OCI-LY1 (cell line): ENCODE measurements around the gene DIP2C.
"Not testable (repeated sequence)": the region's sequence is repeated elsewhere in the genome, so short reads cannot be mapped to it uniquely, and the experiment has no call there.

Experiments
- H2AFZ ChIP-seq: fragments of 200-600 bp; sonication (generic), shearing (Covaris generic); 2 replicates; pipeline ENCODE4 v1.6.0; 2014; ENCODE audit warnings: antibody characterized with exemption, mild to moderate bottlenecking, low read length
- H3F3A ChIP-seq: fragments of 200-600 bp; sonication (generic), shearing (Covaris generic); 2 replicates; pipeline ENCODE4 v1.6.0; 2014; ENCODE audit warnings: mild to moderate bottlenecking, antibody characterized with exemption, low read length, moderate library complexity; ENCODE audit not compliant: insufficient read depth
- H3K27ac ChIP-seq: fragments of 200-600 bp; sonication (generic); 2 replicates; pipeline ENCODE4 v1.5.1; 2014; ENCODE audit warnings: low read length, mixed run types, mild to moderate bottlenecking, low read depth; ENCODE audit not compliant: poor library complexity, severe bottlenecking
- H3K27me3 ChIP-seq: fragments of 200-600 bp; sonication (generic); 2 replicates; pipeline ENCODE4 v1.6.0; 2014; ENCODE audit warnings: antibody characterized with exemption, mild to moderate bottlenecking, low read length, moderate library complexity; ENCODE audit not compliant: insufficient read depth
- H3K36me3 ChIP-seq: fragments of 200-600 bp; sonication (generic); 2 replicates; pipeline ENCODE4 v1.6.1; 2014; ENCODE audit warnings: mild to moderate bottlenecking, antibody characterized with exemption, low read length, moderate library complexity, mixed read lengths; ENCODE audit not compliant: insufficient read depth
- H3K4me1 ChIP-seq: fragments of 200-600 bp; sonication (generic); 2 replicates; pipeline ENCODE4 v1.5.1; 2014; ENCODE audit warnings: mild to moderate bottlenecking, low read length, moderate library complexity; ENCODE audit not compliant: insufficient read depth, severe bottlenecking
- H3K4me2 ChIP-seq: fragments of 200-600 bp; sonication (generic), shearing (Covaris generic); 2 replicates; pipeline ENCODE4 v1.6.1; 2014; ENCODE audit warnings: low read length
- H3K4me3 ChIP-seq: fragments of 200-600 bp; sonication (generic); 2 replicates; pipeline ENCODE4 v1.5.1; 2014; ENCODE audit warnings: low read length, low read depth, mild to moderate bottlenecking, mixed read lengths; ENCODE audit not compliant: poor library complexity, severe bottlenecking
- H3K79me2 ChIP-seq: fragments of 200-600 bp; shearing (Covaris generic); 2 replicates; pipeline ENCODE4 v1.6.1; 2016; ENCODE audit warnings: mixed run types, low read length, mixed read lengths; ENCODE audit not compliant: insufficient read depth
- H3K9ac ChIP-seq: fragments of 200-600 bp; sonication (generic), shearing (Covaris generic); 2 replicates; pipeline ENCODE4 v1.6.1; 2014; ENCODE audit warnings: mild to moderate bottlenecking, low read length, mixed read lengths
- H3K9me2 ChIP-seq: fragments of 200-600 bp; sonication (generic), shearing (Covaris generic); 2 replicates; pipeline ENCODE4 v1.6.1; 2014; ENCODE audit warnings: low read depth, mild to moderate bottlenecking, low read length, mixed read lengths
- H3K9me3 ChIP-seq: fragments of 200-600 bp; shearing (Covaris generic); 2 replicates; pipeline ENCODE4 v1.6.1; 2014; ENCODE audit warnings: low read length, mixed read lengths
- H4K20me1 ChIP-seq: fragments of 200-600 bp; sonication (generic), shearing (Covaris generic); 2 replicates; pipeline ENCODE4 v1.6.0; 2016; ENCODE audit warnings: mild to moderate bottlenecking, low read length; ENCODE audit not compliant: insufficient read depth
- EZH2 ChIP-seq: fragments of 200-600 bp; sonication (generic), shearing (Covaris generic); IDR thresholded peaks from 2 replicates; pipeline ENCODE4 v1.8.0; 2017; ENCODE audit warnings: borderline replicate concordance, mixed run types, mild to moderate bottlenecking, antibody characterized with exemption, low read length, moderate library complexity, mixed read lengths
- TF ChIP-seq, protein P1 (sequence below): fragments of 200-600 bp; sonication (generic), shearing (Covaris generic); IDR thresholded peaks from 2 replicates; pipeline ENCODE4 v1.5.1; 2017; ENCODE audit warnings: mild to moderate bottlenecking, antibody characterized with exemption, low read length, moderate library complexity, mixed read lengths

Gene DIP2C

DNA sequence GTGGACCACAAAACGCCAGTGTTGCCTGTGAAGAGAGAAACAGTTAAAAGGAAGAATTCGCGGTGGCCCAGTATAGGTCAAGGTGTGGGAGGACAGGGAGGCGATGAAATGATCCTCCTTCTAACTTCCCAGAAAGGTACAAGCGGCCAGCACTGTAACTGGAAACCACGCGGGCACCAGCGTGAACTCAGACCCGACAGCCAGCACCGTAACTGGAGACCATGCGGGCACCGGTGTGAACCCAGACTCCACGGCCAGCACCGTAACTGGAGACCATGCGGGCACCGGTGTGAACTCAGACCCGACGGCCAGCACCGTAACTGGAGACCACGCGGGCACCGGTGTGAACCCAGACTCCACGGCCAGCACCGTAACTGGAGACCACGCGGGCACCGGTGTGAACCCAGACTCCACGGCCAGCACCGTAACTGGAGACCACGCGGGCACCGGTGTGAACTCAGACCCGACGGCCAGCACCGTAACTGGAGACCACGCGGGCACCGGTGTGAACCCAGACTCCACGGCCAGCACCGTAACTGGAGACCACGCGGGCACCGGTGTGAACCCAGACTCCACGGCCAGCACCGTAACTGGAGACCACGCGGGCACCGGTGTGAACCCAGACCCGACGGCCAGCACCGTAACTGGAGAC, 57.2 kb downstream of the DIP2C start:
- H3K9ac ChIP-seq, H3K4me3 ChIP-seq, H3F3A ChIP-seq, H3K79me2 ChIP-seq, H2AFZ ChIP-seq, H3K9me2 ChIP-seq, H3K27ac ChIP-seq, H3K4me2 ChIP-seq, H3K9me3 ChIP-seq, H4K20me1 ChIP-seq, H3K27me3 ChIP-seq: not testable (repeated sequence)
- H3K36me3 ChIP-seq, result peaks cover 16% of the 10 kb centered on the region; the same call in 1 of the 2 replicates
- H3K4me1 ChIP-seq, result peaks cover 46% of the 10 kb centered on the region

DNA sequence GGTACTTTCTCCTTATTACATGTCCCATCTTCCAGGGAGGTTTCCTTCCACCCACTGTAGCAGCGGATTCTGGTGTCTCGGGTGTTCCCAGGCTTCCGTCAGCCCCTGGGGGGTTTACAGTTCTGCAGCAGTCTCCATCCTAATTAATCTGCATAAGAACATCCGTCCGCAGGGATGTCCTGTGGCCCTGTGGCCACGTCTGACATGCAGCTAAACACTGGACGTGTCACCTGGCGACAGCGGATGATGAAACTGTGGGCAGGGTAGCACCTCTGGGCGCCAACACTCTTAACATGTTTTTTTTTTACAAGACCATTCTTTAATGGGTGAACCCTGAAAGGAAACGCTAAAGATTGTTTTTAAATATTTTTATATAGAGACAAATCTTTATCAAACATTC, 58.2 kb downstream of the DIP2C start:
- Histone ChIP-seq H3K27ac (no peak overlapping the region), H3K27me3 (no peaks in the 10 kb centered on the region; the same call in 1 of the 2 replicates), H3K4me3 (no peak overlapping the region), H3K4me2 (no peak overlapping the region), H3K9ac (no peak overlapping the region), H3K36me3 (peaks cover 16% of the 10 kb centered on the region; the same call in 1 of the 2 replicates), H3K9me3 (0 out of 2 replicates have a peak, but pooled peaks cover 4% of the 10 kb centered on the region), H3K9me2 (no peaks in the 10 kb centered on the region), H2AFZ (no peak overlapping the region), H4K20me1 (no peaks in the 10 kb centered on the region), H3F3A (no peaks in the 10 kb centered on the region), H3K79me2 (no peaks in the 10 kb centered on the region), H3K4me1 (peaks cover 37% of the 10 kb centered on the region)
- no peak for TF ChIP-seq EZH2
- TF ChIP-seq, protein P1, sequence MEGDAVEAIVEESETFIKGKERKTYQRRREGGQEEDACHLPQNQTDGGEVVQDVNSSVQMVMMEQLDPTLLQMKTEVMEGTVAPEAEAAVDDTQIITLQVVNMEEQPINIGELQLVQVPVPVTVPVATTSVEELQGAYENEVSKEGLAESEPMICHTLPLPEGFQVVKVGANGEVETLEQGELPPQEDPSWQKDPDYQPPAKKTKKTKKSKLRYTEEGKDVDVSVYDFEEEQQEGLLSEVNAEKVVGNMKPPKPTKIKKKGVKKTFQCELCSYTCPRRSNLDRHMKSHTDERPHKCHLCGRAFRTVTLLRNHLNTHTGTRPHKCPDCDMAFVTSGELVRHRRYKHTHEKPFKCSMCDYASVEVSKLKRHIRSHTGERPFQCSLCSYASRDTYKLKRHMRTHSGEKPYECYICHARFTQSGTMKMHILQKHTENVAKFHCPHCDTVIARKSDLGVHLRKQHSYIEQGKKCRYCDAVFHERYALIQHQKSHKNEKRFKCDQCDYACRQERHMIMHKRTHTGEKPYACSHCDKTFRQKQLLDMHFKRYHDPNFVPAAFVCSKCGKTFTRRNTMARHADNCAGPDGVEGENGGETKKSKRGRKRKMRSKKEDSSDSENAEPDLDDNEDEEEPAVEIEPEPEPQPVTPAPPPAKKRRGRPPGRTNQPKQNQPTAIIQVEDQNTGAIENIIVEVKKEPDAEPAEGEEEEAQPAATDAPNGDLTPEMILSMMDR, result no peak

- Histone ChIP-seq H3K27me3 (no peaks in the 10 kb centered on the region; the same call in 1 of the 2 replicates), H3K4me2 (peak overlapping the region; percentile 62; the same call in 1 of the 2 replicates), H3K9ac (peak overlapping the region; percentile 40; the same call in 1 of the 2 replicates), H3K9me2 (no peaks in the 10 kb centered on the region), H3K27ac (no peak overlapping the region), H3K4me1 (peaks cover 38% of the 10 kb centered on the region), H2AFZ (no peak overlapping the region), H4K20me1 (no peaks in the 10 kb centered on the region), H3F3A (no peaks in the 10 kb centered on the region), H3K36me3 (peaks cover 16% of the 10 kb centered on the region; the same call in 1 of the 2 replicates), H3K9me3 (0 out of 2 replicates have a peak, but pooled peaks cover 4% of the 10 kb centered on the region), H3K79me2 (no peaks in the 10 kb centered on the region), H3K4me3 (peak overlapping the region; percentile 47)
- TF ChIP-seq, protein P1, result no peak
- TF ChIP-seq EZH2, result no peak
Observed at GRCh38 chr10:630581-631073, 58.8 kb downstream of the DIP2C start.
